Endothelial cell (in vitro differentiated cells): ENCODE data around the gene GPC5. TPM values are rescaled to one million over a fixed set of nuclear protein-coding genes. Genes with fewer than 3 reads are reported as not detected.

Experiments used
- DNase-seq: peaks from one replicate; pipeline ENCODE4 v3.0.0; 2021; ENCODE audit warnings: low spot score
- H3K27ac Mint-ChIP-seq: one replicate; pipeline ENCODE4 v1.8.0; 2021; ENCODE audit warnings: mixed read lengths, inconsistent platforms; ENCODE audit not compliant: unreplicated experiment
- H3K27me3 Mint-ChIP-seq: one replicate; pipeline ENCODE4 v1.8.0; 2021; ENCODE audit warnings: mild to moderate bottlenecking, moderate library complexity, mixed read lengths, inconsistent platforms; ENCODE audit not compliant: unreplicated experiment
- H3K36me3 Mint-ChIP-seq: one replicate; pipeline ENCODE4 v1.8.0; 2021; ENCODE audit warnings: mild to moderate bottlenecking, low read depth, mixed read lengths, inconsistent platforms; ENCODE audit not compliant: unreplicated experiment
- H3K4me1 Mint-ChIP-seq: one replicate; pipeline ENCODE4 v1.8.0; 2021; ENCODE audit warnings: mild to moderate bottlenecking, mixed read lengths, inconsistent platforms; ENCODE audit not compliant: unreplicated experiment
- H3K4me3 Mint-ChIP-seq: one replicate; pipeline ENCODE4 v1.8.0; 2021; ENCODE audit warnings: mild to moderate bottlenecking, mixed read lengths, inconsistent platforms; ENCODE audit not compliant: unreplicated experiment
- H3K9me3 Mint-ChIP-seq: one replicate; pipeline ENCODE4 v1.8.0; 2021; ENCODE audit warnings: mixed read lengths, inconsistent platforms; ENCODE audit not compliant: unreplicated experiment
- total RNA-seq: library from RNA; stranded (reverse); fragmentation: NEBNext Ultra II Directional; extraction: Animal tissue kit (Norgen Biotek cat#: 25700); gene quantifications from one replicate; pipeline ENCODE4 v1.2.1, GENCODE V29; 2021; ENCODE audit not compliant: unreplicated experiment
- TF ChIP-seq, protein P1 (sequence below): fragments of 200-600 bp; sonication (generic); IDR thresholded peaks from one replicate; pipeline ENCODE4 v1.5.0; 2021; ENCODE audit warnings: antibody characterized with exemption; ENCODE audit not compliant: unreplicated experiment

The GPC5 gene
- total RNA-seq, 1 donor from 2014 or later: not detected

DNA sequence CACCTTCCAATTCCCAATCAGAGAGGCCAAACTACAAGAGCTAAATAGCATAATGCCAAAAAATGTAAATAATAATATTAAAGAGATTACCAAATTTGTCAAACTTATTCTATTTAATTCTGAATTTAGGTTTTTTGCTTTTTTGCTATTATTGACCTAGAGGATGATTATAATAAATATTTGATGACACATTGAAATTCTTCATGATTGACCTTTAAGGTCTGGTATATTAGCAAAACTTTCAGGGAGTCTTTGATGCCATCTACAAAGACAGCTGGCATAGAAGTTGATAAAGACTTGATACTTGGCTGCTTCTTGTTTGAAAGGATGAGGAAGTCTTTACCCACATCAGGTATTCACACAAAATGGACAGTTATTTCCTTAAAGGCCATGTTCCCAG lies 1168.3 kb downstream of the GPC5 start:
- no peak overlapping the region for H3K4me3 Mint-ChIP-seq
- H3K27ac Mint-ChIP-seq: no peak overlapping the region
- no peaks in the 10 kb centered on the region for H3K9me3 Mint-ChIP-seq

DNA sequence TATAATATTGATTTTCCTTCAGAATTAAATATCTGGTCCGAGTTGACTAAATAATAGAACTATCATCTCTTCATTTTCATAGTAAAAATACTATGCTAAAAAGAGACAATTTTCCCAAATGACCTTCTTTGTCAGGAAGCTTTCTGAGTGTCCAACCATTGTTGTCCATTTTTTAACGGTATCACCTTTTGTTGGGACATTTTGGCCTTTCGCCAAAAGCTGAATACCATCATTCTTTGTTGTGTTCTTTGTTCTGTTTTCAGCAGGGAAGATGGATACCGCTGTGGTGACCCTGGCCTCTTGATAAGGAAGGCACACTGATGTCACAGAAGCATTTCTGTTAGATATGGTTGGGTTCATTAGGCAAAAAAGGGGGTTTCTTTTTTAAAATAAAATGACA lies 1173.8 kb downstream of the GPC5 start:
- Mint-ChIP-seq H3K36me3 (no peaks in the 10 kb centered on the region), H3K4me1 (peaks cover 2% of the 10 kb centered on the region)
- TF ChIP-seq, protein P1, sequence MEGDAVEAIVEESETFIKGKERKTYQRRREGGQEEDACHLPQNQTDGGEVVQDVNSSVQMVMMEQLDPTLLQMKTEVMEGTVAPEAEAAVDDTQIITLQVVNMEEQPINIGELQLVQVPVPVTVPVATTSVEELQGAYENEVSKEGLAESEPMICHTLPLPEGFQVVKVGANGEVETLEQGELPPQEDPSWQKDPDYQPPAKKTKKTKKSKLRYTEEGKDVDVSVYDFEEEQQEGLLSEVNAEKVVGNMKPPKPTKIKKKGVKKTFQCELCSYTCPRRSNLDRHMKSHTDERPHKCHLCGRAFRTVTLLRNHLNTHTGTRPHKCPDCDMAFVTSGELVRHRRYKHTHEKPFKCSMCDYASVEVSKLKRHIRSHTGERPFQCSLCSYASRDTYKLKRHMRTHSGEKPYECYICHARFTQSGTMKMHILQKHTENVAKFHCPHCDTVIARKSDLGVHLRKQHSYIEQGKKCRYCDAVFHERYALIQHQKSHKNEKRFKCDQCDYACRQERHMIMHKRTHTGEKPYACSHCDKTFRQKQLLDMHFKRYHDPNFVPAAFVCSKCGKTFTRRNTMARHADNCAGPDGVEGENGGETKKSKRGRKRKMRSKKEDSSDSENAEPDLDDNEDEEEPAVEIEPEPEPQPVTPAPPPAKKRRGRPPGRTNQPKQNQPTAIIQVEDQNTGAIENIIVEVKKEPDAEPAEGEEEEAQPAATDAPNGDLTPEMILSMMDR: no peak

More for the DNA sequence above, 1168.3 kb downstream of the GPC5 start:
- H3K36me3 Mint-ChIP-seq: no peaks in the 10 kb centered on the region
- no peak for DNase-seq
- H3K4me1 Mint-ChIP-seq: peaks cover 2% of the 10 kb centered on the region
- H3K27me3 Mint-ChIP-seq: no peaks in the 10 kb centered on the region
- TF ChIP-seq, protein P1: no peak

DNA sequence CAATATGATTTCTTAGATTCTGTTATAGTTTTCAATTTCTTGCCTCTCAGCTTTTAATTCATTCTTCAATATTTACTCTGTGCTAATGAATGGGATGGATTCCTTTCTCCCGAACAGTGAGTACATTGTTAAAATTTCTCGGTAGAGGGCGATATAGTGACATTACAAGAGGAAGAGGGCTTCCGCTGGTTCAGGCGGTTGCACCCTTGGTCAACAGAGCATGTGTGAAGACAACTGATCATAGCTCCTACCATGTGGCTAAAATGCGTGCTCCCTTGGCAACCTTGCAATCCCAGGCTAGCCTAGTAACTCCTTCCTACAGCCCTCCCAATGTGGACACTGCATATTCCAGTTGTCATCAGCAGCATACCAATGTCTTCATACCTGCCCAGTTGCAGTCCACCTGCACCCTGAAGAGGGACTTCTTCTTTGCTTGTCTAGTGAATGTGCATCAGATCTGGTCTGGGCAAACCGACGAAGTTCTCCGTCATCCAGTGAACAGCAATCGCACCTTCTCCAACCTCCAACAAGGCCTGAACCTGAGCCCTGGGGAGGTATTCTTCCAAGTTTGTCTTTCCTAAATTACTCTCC lies 1175.1 kb downstream of the GPC5 start:
- H3K4me1 Mint-ChIP-seq: peaks cover 2% of the 10 kb centered on the region
- DNase-seq: peak; percentile 11
- H3K27me3 Mint-ChIP-seq: no peaks in the 10 kb centered on the region
- H3K36me3 Mint-ChIP-seq: no peaks in the 10 kb centered on the region
- no peak overlapping the region for H3K4me3 Mint-ChIP-seq
- no peaks in the 10 kb centered on the region for H3K9me3 Mint-ChIP-seq
- H3K27ac Mint-ChIP-seq: no peak overlapping the region
- TF ChIP-seq, protein P1: peak; percentile 52

More for the DNA sequence above, 1173.8 kb downstream of the GPC5 start:
- Mint-ChIP-seq H3K4me3 (no peak overlapping the region), H3K9me3 (no peaks in the 10 kb centered on the region), H3K27me3 (no peaks in the 10 kb centered on the region), H3K27ac (no peak overlapping the region)
- DNase-seq: no peak

DNA sequence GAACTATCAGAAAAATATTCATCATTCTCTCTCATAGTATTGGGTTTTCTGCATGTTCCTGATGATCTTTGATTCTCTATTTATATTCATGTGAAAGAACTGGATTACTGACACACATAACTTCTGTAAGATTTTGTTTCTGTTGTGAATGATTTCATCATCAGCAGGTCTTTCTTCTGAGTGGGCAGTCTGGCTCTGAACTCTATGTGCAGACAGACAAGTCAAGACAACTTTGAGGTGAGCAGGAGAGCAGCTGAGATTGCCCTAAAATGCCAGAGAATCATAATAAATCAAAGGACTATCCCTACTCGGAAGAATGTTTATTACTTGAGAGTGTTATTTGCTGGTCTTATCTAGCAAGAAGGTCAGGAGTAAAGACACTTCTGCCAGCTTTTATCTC lies 1176.1 kb downstream of the GPC5 start:
- Mint-ChIP-seq H3K27ac (no peak overlapping the region), H3K27me3 (no peaks in the 10 kb centered on the region), H3K4me1 (no peaks in the 10 kb centered on the region), H3K36me3 (no peaks in the 10 kb centered on the region), H3K4me3 (no peak overlapping the region), H3K9me3 (no peaks in the 10 kb centered on the region)
- TF ChIP-seq, protein P1: no peak
- no peak for DNase-seq

DNA sequence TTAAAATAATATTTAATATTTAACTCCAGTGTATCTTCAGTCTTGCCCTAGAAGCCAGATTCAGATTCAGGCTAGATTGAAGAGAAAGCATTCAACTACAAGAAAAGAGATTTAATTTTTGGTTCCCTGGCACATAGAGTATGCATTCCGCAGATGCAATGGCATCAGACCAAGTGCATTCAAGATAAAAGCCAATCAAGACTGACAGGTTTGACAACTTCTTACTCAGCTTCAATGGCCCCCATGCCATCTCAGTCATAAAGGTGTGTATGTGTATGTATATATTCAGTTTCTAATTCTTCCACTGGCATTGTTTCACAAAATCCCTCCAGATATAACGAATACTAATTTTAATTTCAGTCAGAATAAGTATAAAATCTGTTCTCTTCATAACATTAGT lies 1177.4 kb downstream of the GPC5 start:
- Mint-ChIP-seq H3K27ac (no peak overlapping the region), H3K4me1 (no peaks in the 10 kb centered on the region), H3K27me3 (no peaks in the 10 kb centered on the region), H3K9me3 (no peaks in the 10 kb centered on the region), H3K36me3 (no peaks in the 10 kb centered on the region), H3K4me3 (no peak overlapping the region)
- DNase-seq: no peak
- TF ChIP-seq, protein P1: no peak
